Ovary (tissue), 9 donors: ENCODE measurements around the gene FOXI3. TPM values are rescaled to one million over a fixed set of nuclear protein-coding genes. Genes with fewer than 3 reads are reported as not detected.

Experiments used
- DNase-seq, 5 donors: peaks; one replicate each; pipeline ENCODE4 v3.0.0-alpha.2; 2019 to 2020
- H3K27ac ChIP-seq, 2 donors: fragments of 200-600 bp; one replicate each; pipeline versions ENCODE4 v1.5.1 to v1.8.0; 2019 to 2022
- H3K27me3 ChIP-seq: fragments of 200-600 bp; one replicate; pipeline ENCODE4 v1.8.0; 2022
- H3K36me3 ChIP-seq: fragments of 200-600 bp; sonication (generic); one replicate; pipeline ENCODE4 v1.5.1; 2019
- H3K4me1 ChIP-seq: one replicate; pipeline ENCODE4 v1.8.1; 2013; ENCODE audit warnings: mild to moderate bottlenecking, moderate library complexity; ENCODE audit not compliant: insufficient read depth
- H3K4me3 ChIP-seq: fragments of 200-600 bp; sonication (generic); one replicate; pipeline ENCODE4 v1.5.1; 2017
- H3K9me3 ChIP-seq, 2 donors: fragments of 200-600 bp in 1 of 2; sonication (generic) in 1 of 2; one replicate each; pipeline versions ENCODE4 v1.5.1 to v1.8.1; 2013 to 2019; ENCODE audit warnings: mild to moderate bottlenecking in 1 of 2, moderate library complexity in 1 of 2
- EP300 ChIP-seq: sonication (generic); formaldehyde crosslinking; IDR thresholded peaks from one replicate; pipeline ENCODE4 v1.6.1; 2017; ENCODE audit warnings: antibody characterized with exemption
- POLR2A ChIP-seq: fragments of 450-650 bp; IDR thresholded peaks from one replicate; pipeline ENCODE4 v1.6.1; 2017; ENCODE audit warnings: antibody characterized with exemption, mild to moderate bottlenecking, moderate library complexity
- WGBS, 3 donors: extraction: QIAGEN DNeasy Blood & Tissue Kit in 1 of 3; methylation state at CpG; one replicate each; pipeline versions ENCODE4 v1.1.5 to v1.1.7; 2013 to 2017; 5-methylcytosine and 5-hydroxymethylcytosine counted together
- intact Hi-C, 4 donors: fragments of 100-400 bp; cut with DNase I; formaldehyde crosslinking; loops; one replicate each; pipeline versions ENCODE4 v1.11.0 to v1.15.1; 2022 to 2023
- polyA plus RNA-seq, 2 donors: library from polyadenylated mRNA; stranded (reverse); fragments of 200-250 nt in 1 of 2; fragments of 350-450 nt in 1 of 2; fragmentation: Illumina TruSeq in 1 of 2; extraction: RNeasy Lipid Tissue Mini Kit (QIAGEN cat#74804) in 1 of 2; gene quantifications; one replicate each; pipeline ENCODE4 v1.2.3, GENCODE V29; 2013 to 2014
- total RNA-seq, 7 donors: library from RNA; depleted of rRNA in 2 of 7; stranded (reverse); fragments of >200 nt in 2 of 7; fragmentation: NEBNext Ultra II Directional in 3 of 7; extraction: Animal tissue kit (Norgen Biotek cat#: 25700) in 3 of 7; gene quantifications; one replicate each; pipeline versions ENCODE4 v1.1.0 to v1.2.4, GENCODE V29; 2016 to 2023
- TF ChIP-seq, protein P1 (sequence below), 3 donors: fragments of 450-650 bp in 2 of 3; fragments of 200-600 bp in 1 of 3; IDR thresholded peaks; one replicate each; pipeline versions ENCODE4 v1.5.1 to v1.8.0; 2016 to 2022; ENCODE audit warnings: antibody characterized with exemption in 3 of 3, mild to moderate bottlenecking in 1 of 3
- donor health status: DM: no; HTN: no; CAD: no; lungs with moderate emphysema.
- donor health status: DM: no; HTN: no; CAD: no.
- donor health status: Bipolar disorder and iron deficiency.
- donor health status: DM: yes; HTN: yes; CAD: no.
- donor health status: DM: no; HTN: no; CAD: no.
- donor health status: DM: yes; HTN: yes; CAD: no.

FOXI3 gene
- total and polyA plus RNA-seq, 9 donors: not detected

DNA sequence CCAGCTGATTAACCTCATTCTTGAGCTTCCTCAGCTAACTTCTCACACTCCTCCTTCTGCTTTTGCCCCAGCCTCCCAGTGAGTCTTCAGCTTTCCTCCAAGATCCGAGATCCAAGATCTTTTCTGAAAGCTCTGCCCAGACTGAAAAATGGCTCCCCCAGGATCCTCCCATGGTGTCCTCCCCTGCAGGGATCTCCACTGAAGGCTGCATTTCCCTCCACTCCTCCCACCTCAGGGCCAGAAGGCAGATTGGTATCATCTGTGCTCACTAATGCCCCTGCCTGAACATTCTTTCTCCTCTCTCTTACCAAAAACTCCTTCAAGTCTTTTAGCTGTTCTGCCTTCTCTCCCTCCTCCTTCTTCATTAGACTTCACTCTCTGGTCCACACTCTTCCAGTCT, 6.1 kb upstream of the FOXI3 start:
- no peaks in the 10 kb centered on the region for H3K27me3 ChIP-seq
- H3K36me3 ChIP-seq: no peaks in the 10 kb centered on the region
- no peak for DNase-seq
- no peaks in the 10 kb centered on the region for H3K9me3 ChIP-seq
- intact Hi-C loops: no loop called here
- 2 to 14% (median 8%) methylated on average over 1 of the region's 1 CpG for WGBS, 3 donors
- TF ChIP-seq, protein P1, sequence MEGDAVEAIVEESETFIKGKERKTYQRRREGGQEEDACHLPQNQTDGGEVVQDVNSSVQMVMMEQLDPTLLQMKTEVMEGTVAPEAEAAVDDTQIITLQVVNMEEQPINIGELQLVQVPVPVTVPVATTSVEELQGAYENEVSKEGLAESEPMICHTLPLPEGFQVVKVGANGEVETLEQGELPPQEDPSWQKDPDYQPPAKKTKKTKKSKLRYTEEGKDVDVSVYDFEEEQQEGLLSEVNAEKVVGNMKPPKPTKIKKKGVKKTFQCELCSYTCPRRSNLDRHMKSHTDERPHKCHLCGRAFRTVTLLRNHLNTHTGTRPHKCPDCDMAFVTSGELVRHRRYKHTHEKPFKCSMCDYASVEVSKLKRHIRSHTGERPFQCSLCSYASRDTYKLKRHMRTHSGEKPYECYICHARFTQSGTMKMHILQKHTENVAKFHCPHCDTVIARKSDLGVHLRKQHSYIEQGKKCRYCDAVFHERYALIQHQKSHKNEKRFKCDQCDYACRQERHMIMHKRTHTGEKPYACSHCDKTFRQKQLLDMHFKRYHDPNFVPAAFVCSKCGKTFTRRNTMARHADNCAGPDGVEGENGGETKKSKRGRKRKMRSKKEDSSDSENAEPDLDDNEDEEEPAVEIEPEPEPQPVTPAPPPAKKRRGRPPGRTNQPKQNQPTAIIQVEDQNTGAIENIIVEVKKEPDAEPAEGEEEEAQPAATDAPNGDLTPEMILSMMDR (IDR thresholded peaks at IDR 0.05): no peak
- no peak for TF ChIP-seq EP300
- no peak for TF ChIP-seq POLR2A
- no peak overlapping the region for H3K27ac ChIP-seq
- H3K4me3 ChIP-seq: no peak overlapping the region
- H3K4me1 ChIP-seq: no peaks in the 10 kb centered on the region

DNA sequence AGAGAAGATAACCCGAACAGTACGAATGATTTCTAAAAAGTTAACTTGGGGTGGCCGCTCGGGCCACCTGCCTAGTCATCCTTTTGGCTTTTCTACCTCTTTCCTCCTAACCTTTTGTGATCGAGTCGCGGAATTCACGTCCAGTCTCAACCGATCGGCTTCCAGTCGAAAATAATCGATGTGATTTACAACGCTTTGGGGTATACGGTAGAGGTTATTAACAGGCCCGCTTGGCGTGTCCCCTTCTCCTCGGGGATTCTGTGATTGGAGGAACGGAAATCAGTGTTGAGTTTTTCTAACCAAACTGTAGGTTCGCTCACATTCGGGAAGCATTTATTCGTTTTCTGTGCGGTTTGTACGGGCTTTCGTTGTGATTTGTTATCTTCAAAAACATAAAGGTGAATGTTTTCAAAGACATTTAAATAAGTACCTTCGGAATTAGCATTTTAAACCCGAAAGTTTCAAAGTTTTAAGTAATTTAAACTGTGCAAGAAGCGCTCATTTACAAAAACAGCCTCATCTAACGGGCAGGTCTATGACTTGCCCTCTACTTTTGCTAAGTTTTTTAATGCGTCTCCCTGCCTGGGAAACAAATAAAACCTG, 588 bp upstream of the FOXI3 start:
- intact Hi-C loops: no loop called here
- no peak overlapping the region for H3K27ac ChIP-seq
- TF ChIP-seq POLR2A: no peak
- no peak for TF ChIP-seq EP300
- TF ChIP-seq, protein P1 (IDR thresholded peaks at IDR 0.05): no peak
- H3K4me3 ChIP-seq: no peak overlapping the region
- H3K9me3 ChIP-seq: no peaks in the 10 kb centered on the region
- WGBS, 3 donors: 6 to 8% (median 7%) methylated on average over 29 of the region's 29 CpGs
- no peaks in the 10 kb centered on the region for H3K36me3 ChIP-seq
- H3K4me1 ChIP-seq: no peaks in the 10 kb centered on the region
- no peaks in the 10 kb centered on the region for H3K27me3 ChIP-seq
- no peak for DNase-seq

DNA sequence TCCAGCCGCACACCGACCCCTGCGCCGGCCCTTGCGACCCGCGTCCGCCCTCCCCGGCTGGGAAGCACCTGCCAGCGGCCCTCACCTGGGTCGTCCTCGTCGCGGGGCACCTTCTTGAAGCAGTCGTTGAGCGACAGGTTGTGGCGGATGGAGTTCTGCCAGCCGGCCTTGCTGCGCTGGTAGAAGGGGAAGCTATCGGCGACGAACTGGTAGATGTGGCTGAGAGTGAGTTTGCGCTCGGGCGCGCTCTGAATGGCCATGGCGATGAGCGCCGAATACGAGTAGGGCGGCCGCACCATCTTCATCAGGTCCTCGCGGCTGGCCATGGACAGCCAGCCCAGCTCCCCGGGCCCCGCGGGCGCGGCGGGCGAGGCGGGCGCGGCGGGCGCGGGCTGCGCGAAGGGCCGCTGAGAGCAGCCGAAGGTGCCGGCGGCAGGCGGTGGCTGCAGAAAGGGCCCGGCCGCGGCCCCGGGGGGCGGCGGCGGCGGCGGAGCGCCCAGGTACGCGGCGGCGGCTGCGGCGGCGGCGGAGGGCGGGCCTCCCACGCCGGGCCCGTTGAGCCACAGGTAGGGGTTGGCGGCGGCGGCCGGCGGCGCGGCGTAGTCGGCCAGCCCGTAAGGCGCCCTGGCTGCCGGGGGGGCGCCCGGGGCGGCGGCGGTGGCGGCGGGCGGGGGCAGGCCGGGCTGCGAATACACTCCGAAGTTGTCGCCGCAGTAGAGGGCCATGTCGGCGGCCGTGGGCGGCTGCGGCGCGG, 505 bp downstream of the FOXI3 start:
- Histone ChIP-seq H3K4me3 (no peak overlapping the region), H3K27me3 (no peaks in the 10 kb centered on the region), H3K27ac (no peak overlapping the region), H3K9me3 (no peaks in the 10 kb centered on the region), H3K36me3 (no peaks in the 10 kb centered on the region), H3K4me1 (no peaks in the 10 kb centered on the region)
- no peak for DNase-seq
- intact Hi-C loops: no loop called here
- TF ChIP-seq, protein P1 (IDR thresholded peaks at IDR 0.05): no peak
- TF ChIP-seq POLR2A (no peak), EP300 (no peak)
- WGBS, 3 donors: 2 to 6% (median 3%) methylated on average over 33 to 107 of the region's 108 CpGs

DNA sequence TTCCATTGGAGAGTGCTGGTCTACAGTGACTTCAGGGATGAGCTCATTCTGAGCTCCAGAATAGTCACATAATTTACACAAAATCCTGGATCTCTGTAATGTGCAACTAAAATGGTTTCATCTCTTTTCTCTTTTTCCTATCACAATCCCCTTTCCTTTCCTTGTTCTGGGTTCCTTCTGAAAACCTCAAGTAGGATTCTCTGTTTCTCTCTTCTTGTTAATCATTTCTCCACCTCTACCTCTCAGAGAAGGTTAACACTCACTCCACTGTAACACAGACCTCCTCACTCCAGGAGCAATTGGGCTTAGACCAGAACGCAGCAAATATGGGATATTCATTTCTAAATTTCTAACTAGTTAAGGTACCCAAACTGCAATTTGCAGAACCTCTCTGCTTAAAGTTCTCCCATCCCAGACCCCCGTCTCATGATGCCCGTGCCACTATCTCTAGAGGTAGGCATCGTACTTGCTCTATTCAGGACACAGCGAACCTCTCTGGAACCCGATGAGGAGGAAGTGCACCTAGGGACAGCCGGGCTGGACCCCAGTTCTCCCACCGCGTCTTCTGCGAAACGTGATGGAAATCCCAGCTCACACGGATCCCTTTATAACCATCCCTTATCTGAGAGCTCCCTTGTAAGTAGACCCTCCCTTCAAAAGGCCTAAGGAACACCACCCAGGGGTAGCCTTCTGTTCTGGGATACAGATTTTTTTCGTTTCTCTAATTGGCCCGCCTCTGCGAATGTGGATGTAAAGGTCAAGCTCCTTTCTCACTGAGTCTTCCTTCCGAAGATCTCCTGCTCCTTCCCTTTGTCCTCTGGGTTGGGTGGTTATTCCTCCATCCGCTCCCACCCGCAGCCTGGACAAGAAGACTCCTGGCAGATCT, 1.3 kb downstream of the FOXI3 start:
- WGBS, 3 donors: 7 to 8% (median 8%) methylated on average over 18 of the region's 18 CpGs
- DNase-seq: no peak
- Histone ChIP-seq H3K4me1 (no peaks in the 10 kb centered on the region), H3K27me3 (no peaks in the 10 kb centered on the region), H3K4me3 (no peak overlapping the region), H3K27ac (no peak overlapping the region), H3K9me3 (no peaks in the 10 kb centered on the region), H3K36me3 (no peaks in the 10 kb centered on the region)
- TF ChIP-seq EP300 (no peak), POLR2A (no peak)
- TF ChIP-seq, protein P1 (IDR thresholded peaks at IDR 0.05): no peak
- intact Hi-C loops: no loop called here
